Neural progenitor cell (in vitro differentiated cells): Measurements from ENCODE around the gene SLC22A24. TPM values are rescaled to one million over a fixed set of nuclear protein-coding genes. Genes with fewer than 3 reads are reported as not detected.

ENCODE experiments used
- DNase-seq: peaks from one replicate; pipeline ENCODE4 v3.0.0-alpha.2; 2016; ENCODE audit warnings: low spot score
- H2AFZ ChIP-seq: fragments of 200-600 bp; sonication (generic); replicated peaks from 2 replicates; pipeline ENCODE4 v1.6.1; 2016; ENCODE audit warnings: antibody characterized with exemption
- H3F3A ChIP-seq: fragments of 200-600 bp; sonication (generic); 2 replicates; pipeline ENCODE4 v1.6.1; 2016; ENCODE audit warnings: antibody characterized with exemption, low read depth
- H3K27ac ChIP-seq: fragments of 200-600 bp; sonication (generic); 2 replicates; pipeline ENCODE4 v1.5.1; 2016; ENCODE audit warnings: mild to moderate bottlenecking
- H3K27me3 ChIP-seq: fragments of 200-600 bp; sonication (generic); 2 replicates; pipeline ENCODE4 v1.6.1; 2016; ENCODE audit warnings: mild to moderate bottlenecking, moderate library complexity
- H3K36me3 ChIP-seq: fragments of 200-600 bp; sonication (generic); 2 replicates; pipeline ENCODE4 v1.5.1; 2016
- H3K4me1 ChIP-seq: fragments of 200-600 bp; sonication (generic); 2 replicates; pipeline ENCODE4 v1.6.1; 2016; ENCODE audit warnings: mixed run types
- H3K4me2 ChIP-seq: fragments of 200-600 bp; sonication (generic); 2 replicates; pipeline ENCODE4 v1.6.1; 2016
- H3K4me3 ChIP-seq: fragments of 200-600 bp; sonication (generic); 2 replicates; pipeline ENCODE4 v1.5.1; 2016
- H3K79me2 ChIP-seq: fragments of 200-600 bp; sonication (generic); 2 replicates; pipeline ENCODE4 v1.6.1; 2016; ENCODE audit warnings: low read depth
- H3K9ac ChIP-seq: fragments of 200-600 bp; sonication (generic); 2 replicates; pipeline ENCODE4 v1.6.1; 2016
- H3K9me3 ChIP-seq: fragments of 200-600 bp; sonication (generic); 2 replicates; pipeline ENCODE4 v1.5.1; 2016; ENCODE audit warnings: low read depth
- H4K20me1 ChIP-seq: fragments of 200-600 bp; sonication (generic); 2 replicates; pipeline ENCODE4 v1.6.1; 2016; ENCODE audit warnings: low read depth
- H3K27ac Mint-ChIP-seq: 3 replicates; pipeline ENCODE4 v1.8.0; 2021; ENCODE audit warnings: mixed read lengths
- H3K27me3 Mint-ChIP-seq: 2 replicates; pipeline ENCODE4 v1.8.0; 2022; ENCODE audit warnings: low read depth, mild to moderate bottlenecking, inconsistent platforms, moderate library complexity, mixed read lengths; ENCODE audit not compliant: insufficient read depth
- H3K36me3 Mint-ChIP-seq: 3 replicates; pipeline ENCODE4 v1.8.0; 2021; ENCODE audit warnings: mixed read lengths
- H3K4me1 Mint-ChIP-seq: 3 replicates; pipeline ENCODE4 v1.8.0; 2021; ENCODE audit warnings: mixed read lengths
- H3K4me3 Mint-ChIP-seq: 3 replicates; pipeline ENCODE4 v1.8.0; 2021; ENCODE audit warnings: mild to moderate bottlenecking, moderate library complexity, mixed read lengths
- H3K9me3 Mint-ChIP-seq: 3 replicates; pipeline ENCODE4 v1.8.0; 2020; ENCODE audit warnings: mixed read lengths
- EZH2 ChIP-seq: fragments of 200-600 bp; sonication (generic); IDR thresholded peaks from 2 replicates; pipeline ENCODE4 v1.6.1; 2017; ENCODE audit warnings: antibody characterized with exemption, mild to moderate bottlenecking, moderate library complexity
- EZH2phosphoT487 ChIP-seq: fragments of 200-600 bp; sonication (generic); IDR thresholded peaks from 2 replicates; pipeline ENCODE4 v1.6.1; 2017; ENCODE audit warnings: antibody characterized with exemption
- total RNA-seq: library from RNA; depleted of rRNA; stranded (reverse); fragments of >200 nt; gene quantifications from 2 replicates; pipeline ENCODE4 v1.2.3, GENCODE V29; 2015; ENCODE audit warnings: low replicate concordance
- TF ChIP-seq, protein P1 (sequence below): fragments of 200-600 bp; sonication (generic); IDR thresholded peaks from 2 replicates; pipeline ENCODE4 v1.5.1; 2017; ENCODE audit warnings: antibody characterized with exemption, mild to moderate bottlenecking

Gene SLC22A24, protein sequence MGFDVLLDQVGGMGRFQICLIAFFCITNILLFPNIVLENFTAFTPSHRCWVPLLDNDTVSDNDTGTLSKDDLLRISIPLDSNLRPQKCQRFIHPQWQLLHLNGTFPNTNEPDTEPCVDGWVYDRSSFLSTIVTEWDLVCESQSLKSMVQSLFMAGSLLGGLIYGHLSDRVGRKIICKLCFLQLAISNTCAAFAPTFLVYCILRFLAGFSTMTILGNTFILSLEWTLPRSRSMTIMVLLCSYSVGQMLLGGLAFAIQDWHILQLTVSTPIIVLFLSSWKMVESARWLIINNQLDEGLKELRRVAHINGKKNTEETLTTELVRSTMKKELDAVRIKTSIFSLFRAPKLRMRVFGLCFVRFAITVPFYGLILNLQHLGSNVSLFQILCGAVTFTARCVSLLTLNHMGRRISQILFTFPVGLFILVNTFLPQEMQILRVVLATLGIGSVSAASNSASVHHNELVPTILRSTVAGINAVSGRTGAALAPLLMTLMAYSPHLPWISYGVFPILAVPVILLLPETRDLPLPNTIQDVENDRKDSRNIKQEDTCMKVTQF
- not detected in 2 replicates for total RNA-seq

DNA sequence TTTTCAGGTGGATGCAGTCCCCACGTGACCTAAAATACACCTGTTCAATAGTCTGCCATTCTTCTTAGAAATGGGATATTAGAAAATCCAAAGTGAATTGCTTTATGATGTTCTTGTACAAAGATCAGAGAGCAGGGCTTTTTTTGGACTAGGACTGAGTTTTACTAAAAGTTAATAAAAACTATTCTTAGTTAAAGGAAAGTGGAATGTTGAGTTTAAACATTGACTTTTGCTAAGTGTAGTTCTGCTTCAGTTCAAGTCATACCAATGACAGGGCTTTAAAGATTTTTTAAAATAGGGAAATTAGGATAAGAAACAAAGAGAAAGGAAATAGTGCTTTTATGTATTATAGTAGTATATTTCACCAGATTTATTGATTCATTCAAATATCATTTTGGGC lies at the start of gene SLC22A24:
SLC22A24 (minus strand) TSS at position 101 of the 400 bp plus-strand sequence. CDS start 442 bp downstream, outside the sequence.
- H4K20me1 ChIP-seq: no peaks in the 10 kb centered on the region
- Mint-ChIP-seq H3K36me3 (no peaks in the 10 kb centered on the region), H3K4me1 (no peaks in the 10 kb centered on the region), H3K27ac (no peak within 1 kb of the TSS), H3K27me3 (no peaks in the 10 kb centered on the region), H3K4me3 (no peak within 1 kb of the TSS), H3K9me3 (no peaks in the 10 kb centered on the region)
- no peaks in the 10 kb centered on the region for H3K9me3 ChIP-seq
- no peak within 1 kb of the TSS for H3K9ac ChIP-seq
- H2AFZ ChIP-seq: no peak within 1 kb of the TSS
- H3K4me2 ChIP-seq: no peak within 1 kb of the TSS
- H3K27ac ChIP-seq: no peak within 1 kb of the TSS
- H3K36me3 ChIP-seq: no peaks in the 10 kb centered on the region
- DNase-seq: no peak
- no peak for TF ChIP-seq EZH2
- no peak for TF ChIP-seq EZH2phosphoT487
- TF ChIP-seq, protein P1, sequence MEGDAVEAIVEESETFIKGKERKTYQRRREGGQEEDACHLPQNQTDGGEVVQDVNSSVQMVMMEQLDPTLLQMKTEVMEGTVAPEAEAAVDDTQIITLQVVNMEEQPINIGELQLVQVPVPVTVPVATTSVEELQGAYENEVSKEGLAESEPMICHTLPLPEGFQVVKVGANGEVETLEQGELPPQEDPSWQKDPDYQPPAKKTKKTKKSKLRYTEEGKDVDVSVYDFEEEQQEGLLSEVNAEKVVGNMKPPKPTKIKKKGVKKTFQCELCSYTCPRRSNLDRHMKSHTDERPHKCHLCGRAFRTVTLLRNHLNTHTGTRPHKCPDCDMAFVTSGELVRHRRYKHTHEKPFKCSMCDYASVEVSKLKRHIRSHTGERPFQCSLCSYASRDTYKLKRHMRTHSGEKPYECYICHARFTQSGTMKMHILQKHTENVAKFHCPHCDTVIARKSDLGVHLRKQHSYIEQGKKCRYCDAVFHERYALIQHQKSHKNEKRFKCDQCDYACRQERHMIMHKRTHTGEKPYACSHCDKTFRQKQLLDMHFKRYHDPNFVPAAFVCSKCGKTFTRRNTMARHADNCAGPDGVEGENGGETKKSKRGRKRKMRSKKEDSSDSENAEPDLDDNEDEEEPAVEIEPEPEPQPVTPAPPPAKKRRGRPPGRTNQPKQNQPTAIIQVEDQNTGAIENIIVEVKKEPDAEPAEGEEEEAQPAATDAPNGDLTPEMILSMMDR: no peak
- H3K4me1 ChIP-seq: peaks cover 6% of the 10 kb centered on the region
- H3K79me2 ChIP-seq: no peaks in the 10 kb centered on the region
- no peak within 1 kb of the TSS for H3K4me3 ChIP-seq
- no peaks in the 10 kb centered on the region for H3K27me3 ChIP-seq
- H3F3A ChIP-seq: no peaks in the 10 kb centered on the region

DNA sequence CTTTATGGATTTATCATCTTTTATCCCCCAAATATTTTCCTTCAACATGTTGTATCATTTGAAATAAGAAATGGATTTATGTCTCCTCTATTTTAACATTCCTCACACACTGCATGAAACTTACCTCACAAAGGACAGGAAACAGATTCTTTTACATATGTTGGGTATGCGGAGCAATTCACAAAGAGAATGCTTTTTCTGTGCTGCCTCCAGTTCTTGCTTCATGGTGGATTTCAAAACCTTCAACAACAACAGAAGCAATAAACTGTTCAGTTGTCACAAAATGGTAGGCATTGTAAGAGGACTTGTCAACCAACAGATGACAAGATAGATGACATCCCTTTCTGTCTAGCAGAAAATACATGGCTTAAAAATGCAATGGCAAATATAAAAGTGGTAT lies 36.5 kb upstream of the SLC22A24 start:
- Histone ChIP-seq H3K79me2 (no peaks in the 10 kb centered on the region), H3K9me3 (no peaks in the 10 kb centered on the region), H3K27ac (no peak overlapping the region), H3K4me1 (peaks cover 7% of the 10 kb centered on the region), H3F3A (no peaks in the 10 kb centered on the region), H3K4me3 (no peak overlapping the region), H3K4me2 (no peak overlapping the region), H3K27me3 (no peaks in the 10 kb centered on the region), H3K9ac (no peak overlapping the region), H2AFZ (no peak overlapping the region), H3K36me3 (no peaks in the 10 kb centered on the region), H4K20me1 (no peaks in the 10 kb centered on the region)
- no peak overlapping the region for H3K4me3 Mint-ChIP-seq
- peaks cover 15% of the 10 kb centered on the region for H3K4me1 Mint-ChIP-seq
- H3K36me3 Mint-ChIP-seq: no peaks in the 10 kb centered on the region
- no peaks in the 10 kb centered on the region for H3K9me3 Mint-ChIP-seq
- no peaks in the 10 kb centered on the region for H3K27me3 Mint-ChIP-seq
- no peak overlapping the region for H3K27ac Mint-ChIP-seq
- DNase-seq: no peak
- TF ChIP-seq EZH2phosphoT487: no peak
- TF ChIP-seq, protein P1: no peak
- TF ChIP-seq EZH2: no peak

DNA sequence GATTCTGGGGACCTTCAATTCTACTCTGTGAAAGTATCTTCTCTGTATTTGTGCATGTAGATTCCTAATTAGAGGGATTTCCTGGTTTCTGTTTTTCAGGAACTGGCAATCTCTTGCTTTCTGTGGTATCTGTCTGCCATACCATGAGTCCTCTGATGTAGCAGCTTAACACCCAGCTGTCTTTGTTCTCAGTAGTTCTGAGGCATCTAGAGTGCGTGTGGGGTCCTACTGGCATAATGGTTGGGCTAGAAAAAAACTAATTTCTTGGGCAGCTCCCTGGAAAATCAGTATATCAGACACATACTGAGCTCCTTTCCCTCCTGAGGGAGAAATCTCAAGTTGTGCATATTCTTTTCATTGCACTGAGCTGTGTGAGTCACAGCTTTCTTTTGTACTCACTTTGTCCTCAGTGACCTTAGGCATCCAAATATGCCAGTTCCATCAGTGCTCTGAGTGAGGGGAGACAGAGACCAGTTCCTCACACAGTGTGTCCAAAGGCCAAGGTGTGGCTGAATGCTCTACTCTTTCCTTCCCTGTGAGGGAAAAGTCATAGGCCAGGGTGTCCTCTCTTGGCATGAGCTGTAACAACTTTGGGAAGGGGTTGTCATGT lies 35.5 kb upstream of the SLC22A24 start:
- no peaks in the 10 kb centered on the region for H4K20me1 ChIP-seq
- no peaks in the 10 kb centered on the region for H3K9me3 ChIP-seq
- H2AFZ ChIP-seq: no peak overlapping the region
- Mint-ChIP-seq H3K4me3 (no peak overlapping the region), H3K9me3 (no peaks in the 10 kb centered on the region), H3K27me3 (no peaks in the 10 kb centered on the region), H3K27ac (no peak overlapping the region), H3K4me1 (peaks cover 15% of the 10 kb centered on the region), H3K36me3 (no peaks in the 10 kb centered on the region)
- no peaks in the 10 kb centered on the region for H3K79me2 ChIP-seq
- TF ChIP-seq, protein P1: no peak
- no peak for TF ChIP-seq EZH2phosphoT487
- TF ChIP-seq EZH2: no peak
- H3K4me2 ChIP-seq: no peak overlapping the region
- no peaks in the 10 kb centered on the region for H3K27me3 ChIP-seq
- no peaks in the 10 kb centered on the region for H3F3A ChIP-seq
- no peak overlapping the region for H3K9ac ChIP-seq
- no peak overlapping the region for H3K27ac ChIP-seq
- peak; percentile 34 for DNase-seq
- H3K4me3 ChIP-seq: no peak overlapping the region
- peaks cover 7% of the 10 kb centered on the region for H3K4me1 ChIP-seq
- H3K36me3 ChIP-seq: no peaks in the 10 kb centered on the region
